ENCODE measurements around the gene SEPTIN3.

SEPTIN3 gene, protein sequence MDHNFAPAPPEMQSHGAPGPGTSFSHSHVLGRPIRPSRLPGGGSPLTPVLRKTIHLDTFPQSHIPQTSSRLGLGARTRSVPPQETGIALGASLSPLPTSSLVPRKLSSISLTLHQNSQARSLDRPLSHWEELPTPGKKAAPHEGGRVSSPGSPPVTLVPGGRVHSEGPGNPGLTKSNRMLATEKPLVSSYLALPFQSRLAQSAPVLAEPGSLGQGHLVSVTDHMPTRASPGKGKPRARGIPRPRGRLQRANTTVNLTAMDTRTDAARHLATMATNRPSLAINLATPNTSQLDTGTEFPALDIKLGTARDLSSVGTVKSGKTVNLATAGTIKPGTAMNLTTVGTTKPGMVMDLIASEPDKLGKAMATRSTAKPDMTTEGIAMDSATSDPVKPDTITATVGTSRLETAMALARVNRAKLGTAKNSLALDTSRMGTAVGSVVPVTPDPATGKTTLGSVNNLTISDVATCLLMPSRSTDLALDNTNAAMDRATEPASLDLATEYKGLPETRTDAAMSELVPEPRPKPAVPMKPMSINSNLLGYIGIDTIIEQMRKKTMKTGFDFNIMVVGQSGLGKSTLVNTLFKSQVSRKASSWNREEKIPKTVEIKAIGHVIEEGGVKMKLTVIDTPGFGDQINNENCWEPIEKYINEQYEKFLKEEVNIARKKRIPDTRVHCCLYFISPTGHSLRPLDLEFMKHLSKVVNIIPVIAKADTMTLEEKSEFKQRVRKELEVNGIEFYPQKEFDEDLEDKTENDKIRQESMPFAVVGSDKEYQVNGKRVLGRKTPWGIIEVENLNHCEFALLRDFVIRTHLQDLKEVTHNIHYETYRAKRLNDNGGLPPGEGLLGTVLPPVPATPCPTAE

DNA sequence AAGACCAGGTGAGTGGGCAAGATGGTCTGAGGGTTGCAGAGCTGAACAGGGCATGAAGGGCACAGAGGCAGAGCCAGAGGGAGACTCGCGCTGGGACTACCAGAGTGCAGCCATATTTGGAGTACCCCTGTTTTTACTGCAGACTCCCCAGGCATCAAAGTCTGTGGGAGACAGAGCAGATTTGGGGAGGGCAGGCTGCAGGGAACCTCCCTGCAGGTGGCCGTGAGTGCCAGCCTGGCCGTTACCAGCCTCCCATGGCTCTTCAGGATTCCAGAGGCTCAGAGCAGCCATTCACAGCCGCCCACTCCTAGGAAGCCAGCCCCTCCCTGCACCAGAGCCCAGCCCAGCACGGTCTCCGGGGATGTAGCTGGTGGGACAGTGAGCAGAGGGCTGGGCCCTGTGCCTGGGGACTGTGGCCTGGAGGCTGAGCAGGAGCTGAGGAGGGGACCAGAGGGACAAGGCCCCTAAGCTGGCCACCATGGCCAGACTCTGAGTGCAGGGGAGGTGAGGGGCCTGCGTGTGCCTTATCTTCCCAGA lies at the start of gene SEPTIN3:
SEPTIN3 (plus strand) TSS at position 334 of the 537 bp plus-strand sequence. CDS start 2,050 bp downstream, outside the sequence.
- TF ChIP-seq, protein P1, sequence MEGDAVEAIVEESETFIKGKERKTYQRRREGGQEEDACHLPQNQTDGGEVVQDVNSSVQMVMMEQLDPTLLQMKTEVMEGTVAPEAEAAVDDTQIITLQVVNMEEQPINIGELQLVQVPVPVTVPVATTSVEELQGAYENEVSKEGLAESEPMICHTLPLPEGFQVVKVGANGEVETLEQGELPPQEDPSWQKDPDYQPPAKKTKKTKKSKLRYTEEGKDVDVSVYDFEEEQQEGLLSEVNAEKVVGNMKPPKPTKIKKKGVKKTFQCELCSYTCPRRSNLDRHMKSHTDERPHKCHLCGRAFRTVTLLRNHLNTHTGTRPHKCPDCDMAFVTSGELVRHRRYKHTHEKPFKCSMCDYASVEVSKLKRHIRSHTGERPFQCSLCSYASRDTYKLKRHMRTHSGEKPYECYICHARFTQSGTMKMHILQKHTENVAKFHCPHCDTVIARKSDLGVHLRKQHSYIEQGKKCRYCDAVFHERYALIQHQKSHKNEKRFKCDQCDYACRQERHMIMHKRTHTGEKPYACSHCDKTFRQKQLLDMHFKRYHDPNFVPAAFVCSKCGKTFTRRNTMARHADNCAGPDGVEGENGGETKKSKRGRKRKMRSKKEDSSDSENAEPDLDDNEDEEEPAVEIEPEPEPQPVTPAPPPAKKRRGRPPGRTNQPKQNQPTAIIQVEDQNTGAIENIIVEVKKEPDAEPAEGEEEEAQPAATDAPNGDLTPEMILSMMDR (conservative IDR thresholded peaks at IDR 0.05; ENCODE audit: low read length): no peak
- H3K4me3 ChIP-seq (ENCODE audit: low read length): no peak within 1 kb of the TSS
- DNase-seq (ENCODE audit: low read depth): no peak

- H3K4me3 ChIP-seq (ENCODE audit: low read length): no peak overlapping the region
- TF ChIP-seq, protein P1 (conservative IDR thresholded peaks at IDR 0.05; ENCODE audit: low read length): no peak
- no peak for DNase-seq (ENCODE audit: low read depth)
Observed at GRCh38 chr22:41920271-41920976, 48.8 kb upstream of the SEPTIN3 start.

DNA sequence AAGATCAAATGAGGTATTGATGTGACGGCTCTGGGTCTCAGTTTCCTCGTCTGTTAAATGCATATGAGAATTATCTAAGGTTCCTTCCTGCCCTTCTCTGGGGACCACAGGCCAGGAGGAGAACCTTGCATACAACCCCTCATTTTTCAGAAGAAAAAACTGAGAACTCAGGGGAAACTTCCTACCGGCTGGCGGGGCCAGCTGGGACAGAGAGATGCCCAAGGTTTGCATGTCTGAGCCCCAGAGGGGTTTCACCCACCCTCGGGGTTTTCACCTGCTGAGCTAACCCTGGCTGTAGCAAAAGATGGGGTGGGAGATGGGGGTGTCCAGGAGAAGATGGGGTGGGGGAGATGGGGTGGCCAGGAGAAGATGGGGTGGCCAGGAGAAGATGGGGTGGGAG lies 46.9 kb upstream of the SEPTIN3 start:
- no peak overlapping the region for H3K4me3 ChIP-seq (ENCODE audit: low read length)
- TF ChIP-seq, protein P1 (conservative IDR thresholded peaks at IDR 0.05; ENCODE audit: low read length): no peak

DNA sequence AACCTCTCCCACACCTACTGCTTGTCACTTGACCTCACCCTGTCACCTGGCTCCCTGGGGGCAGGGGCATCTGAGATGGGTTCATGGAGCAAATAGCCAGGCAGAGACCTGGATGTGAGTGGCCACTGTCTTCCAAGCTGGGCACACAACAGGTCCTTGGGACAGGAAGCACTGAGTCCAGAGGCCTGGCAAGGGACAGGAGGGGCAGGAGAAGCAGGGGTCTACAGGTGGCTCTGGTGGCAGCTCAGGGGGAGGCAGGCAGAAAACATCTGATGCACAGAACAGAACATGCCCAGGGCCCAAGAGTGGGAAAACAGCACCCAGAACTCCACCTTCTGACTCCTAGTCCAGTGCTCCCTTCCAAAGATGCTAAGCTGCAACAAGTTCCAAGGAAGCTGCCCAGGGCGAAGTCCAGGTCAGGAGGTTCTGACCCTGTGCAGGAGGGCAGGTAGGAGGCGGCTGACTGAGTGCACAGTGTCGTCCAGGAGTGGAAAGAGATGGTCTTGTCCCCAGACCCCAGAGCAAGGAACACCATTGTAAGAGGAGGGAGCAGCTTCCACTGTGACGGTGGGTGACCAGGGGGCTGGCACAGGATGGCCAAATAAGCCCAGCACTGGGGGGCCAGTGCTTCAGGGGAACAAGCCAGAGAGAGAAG lies 46.2 kb upstream of the SEPTIN3 start:
- TF ChIP-seq, protein P1 (conservative IDR thresholded peaks at IDR 0.05; ENCODE audit: low read length): no peak
- no peak overlapping the region for H3K4me3 ChIP-seq (ENCODE audit: low read length)
- no peak for DNase-seq (ENCODE audit: low read depth)

More for the DNA sequence above, 46.9 kb upstream of the SEPTIN3 start:
- DNase-seq (ENCODE audit: low read depth): no peak

DNA sequence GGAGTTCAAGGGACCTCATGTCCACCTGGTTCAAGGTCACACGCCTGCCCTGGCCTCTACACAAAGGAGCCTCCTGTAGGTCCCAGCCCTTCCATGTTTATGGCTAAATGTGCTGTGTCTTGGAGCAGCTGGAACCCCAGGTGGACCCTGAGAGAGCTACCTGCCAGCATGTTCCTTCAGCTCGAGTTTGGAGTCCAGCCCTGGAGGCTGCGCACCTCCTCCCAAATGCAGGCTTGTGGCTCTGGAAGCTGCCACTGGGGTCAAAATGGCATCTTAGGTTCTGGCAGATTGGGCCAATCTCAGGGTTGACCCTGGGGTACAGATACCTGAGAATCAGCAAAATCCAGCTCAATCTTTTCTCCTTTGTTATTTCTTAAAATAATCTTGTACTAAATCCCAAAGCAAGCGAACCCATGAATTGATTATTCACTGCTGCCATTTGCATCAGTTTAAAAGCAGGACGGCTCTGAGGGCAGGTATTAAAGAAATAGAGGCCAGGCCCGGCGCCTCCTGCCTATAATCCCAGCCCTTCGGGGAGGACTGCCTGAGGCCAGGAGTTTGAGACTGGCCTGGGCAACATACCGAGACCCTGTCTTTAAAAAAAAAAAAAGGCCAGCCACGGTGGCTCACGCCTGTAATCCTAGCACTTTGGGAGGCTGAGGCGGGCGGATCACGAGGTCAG lies 45.5 kb upstream of the SEPTIN3 start:
- TF ChIP-seq, protein P1 (conservative IDR thresholded peaks at IDR 0.05; ENCODE audit: low read length): no peak
- no peak overlapping the region for H3K4me3 ChIP-seq (ENCODE audit: low read length)
- no peak for DNase-seq (ENCODE audit: low read depth)
